Measurements from ENCODE around the gene ADGRD1. TPM values are rescaled to one million over a fixed set of nuclear protein-coding genes. Genes with fewer than 3 reads are reported as not detected.

Gene ADGRD1
- total RNA-seq, 1 donor from 2014 or later = 0.61 TPM

DNA sequence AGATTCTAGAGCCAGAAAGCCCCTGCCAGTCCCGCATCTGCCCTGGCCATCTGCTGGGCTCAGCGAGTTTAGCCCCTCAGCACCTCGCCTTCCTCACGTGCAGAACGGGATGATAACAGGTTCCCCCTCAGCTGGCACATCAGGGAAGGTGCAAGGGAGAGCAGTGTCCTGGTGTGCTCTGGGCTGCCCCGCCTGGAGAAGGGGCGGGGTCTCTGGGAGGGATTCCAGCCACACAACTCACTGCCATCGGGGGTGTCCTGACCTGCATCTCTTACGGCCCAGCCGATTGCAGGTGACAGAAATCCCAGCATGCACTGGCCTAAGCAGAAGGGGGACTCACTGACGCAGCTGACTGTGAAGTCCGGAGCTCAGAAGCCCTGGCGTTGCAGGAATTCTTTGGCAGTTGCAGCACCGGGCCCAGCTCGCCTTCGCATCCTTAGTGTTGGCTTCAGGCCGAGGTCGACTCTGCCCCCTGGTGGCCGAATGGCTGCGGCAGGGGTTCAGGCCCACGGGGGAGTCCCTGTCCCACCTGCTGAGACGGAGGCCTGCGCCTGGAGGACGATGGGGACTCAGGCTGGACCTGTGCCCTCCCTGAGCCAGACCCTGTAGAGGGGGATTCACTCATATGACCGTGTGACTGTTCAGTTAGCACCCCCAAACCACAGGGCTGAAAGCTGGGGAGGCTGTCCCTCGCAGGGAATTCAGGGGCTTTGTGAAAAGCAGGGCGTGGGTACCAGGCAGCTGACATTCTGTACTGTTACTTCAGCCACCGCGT, 178.6 kb downstream of the ADGRD1 start:
- intact Hi-C loops (cut with micrococcal nuclease) = loop anchor here (2.0 to 5.0 kb wide), 3 partner anchors 28 to 372 kb away; no protein-coding TSS in a partner anchor

DNA sequence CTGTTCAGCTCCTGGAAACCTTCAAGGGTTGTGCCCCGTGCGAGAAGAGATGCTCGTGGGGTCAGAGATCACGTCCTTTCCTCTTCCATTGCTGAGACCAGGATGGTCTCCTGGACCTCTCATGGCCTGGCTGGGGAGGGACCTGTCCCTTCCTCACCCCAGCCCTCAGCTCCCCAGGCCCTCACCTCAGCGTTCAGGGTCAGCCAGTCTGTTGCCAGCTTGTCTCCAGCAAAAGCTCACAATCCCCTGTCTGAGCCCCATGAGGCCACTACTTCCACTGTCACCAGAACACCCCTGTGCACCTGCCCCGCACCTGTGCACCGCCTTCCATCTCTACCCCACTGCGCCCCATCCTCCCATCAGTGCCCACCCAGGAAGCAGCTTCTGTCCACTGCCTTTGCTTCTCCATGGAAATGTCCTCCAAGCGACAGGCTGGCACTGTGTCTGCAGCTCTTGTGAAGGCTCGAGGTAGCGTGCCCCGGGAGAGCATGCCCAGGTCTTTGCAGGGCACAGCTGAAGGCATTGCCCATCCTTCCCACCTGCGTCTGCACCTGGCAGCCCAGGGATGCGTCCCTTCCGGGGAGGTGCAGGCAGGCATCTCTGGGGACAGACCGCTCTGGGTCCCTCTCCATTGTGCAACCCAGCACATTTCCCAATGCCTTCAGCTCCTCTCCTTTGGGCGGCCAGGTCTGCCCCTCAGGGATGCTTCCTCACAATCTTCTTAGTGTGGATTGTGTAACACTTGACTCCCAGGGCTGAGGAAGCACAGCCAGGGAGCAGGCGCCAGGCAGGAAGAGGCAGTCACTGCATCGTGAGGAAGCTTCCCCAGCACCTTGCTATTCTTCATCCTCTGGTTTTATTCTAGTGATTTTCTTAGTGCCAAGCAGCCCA, 179.6 kb downstream of the ADGRD1 start:
- intact Hi-C loops (cut with micrococcal nuclease) = loop anchor here (2.0 to 5.0 kb wide), 3 partner anchors 28 to 372 kb away; no protein-coding TSS in a partner anchor

DNA sequence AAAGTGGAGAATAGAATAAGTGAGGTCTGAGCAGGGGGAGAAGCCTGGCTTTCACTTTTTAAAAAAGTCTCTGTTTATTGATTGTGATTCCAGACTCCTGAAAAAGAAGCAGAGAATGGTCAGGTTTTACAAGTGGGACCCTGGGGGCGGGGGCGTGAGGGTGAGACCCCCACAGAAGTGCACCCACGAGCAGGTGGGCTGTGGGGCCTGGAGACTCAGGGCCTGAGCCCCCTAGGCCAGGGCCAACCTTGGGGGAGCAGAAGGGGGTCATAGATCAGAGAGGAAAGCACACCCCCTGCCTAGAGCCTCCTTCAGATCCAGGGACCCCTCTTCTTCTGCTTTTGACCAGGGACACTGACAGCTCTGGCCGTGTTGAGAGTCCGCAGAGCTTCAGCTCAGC, 180.3 kb downstream of the ADGRD1 start:
- intact Hi-C loops (cut with micrococcal nuclease) = loop anchor here (2.0 to 5.0 kb wide), 3 partner anchors 29 to 373 kb away; no protein-coding TSS in a partner anchor

DNA sequence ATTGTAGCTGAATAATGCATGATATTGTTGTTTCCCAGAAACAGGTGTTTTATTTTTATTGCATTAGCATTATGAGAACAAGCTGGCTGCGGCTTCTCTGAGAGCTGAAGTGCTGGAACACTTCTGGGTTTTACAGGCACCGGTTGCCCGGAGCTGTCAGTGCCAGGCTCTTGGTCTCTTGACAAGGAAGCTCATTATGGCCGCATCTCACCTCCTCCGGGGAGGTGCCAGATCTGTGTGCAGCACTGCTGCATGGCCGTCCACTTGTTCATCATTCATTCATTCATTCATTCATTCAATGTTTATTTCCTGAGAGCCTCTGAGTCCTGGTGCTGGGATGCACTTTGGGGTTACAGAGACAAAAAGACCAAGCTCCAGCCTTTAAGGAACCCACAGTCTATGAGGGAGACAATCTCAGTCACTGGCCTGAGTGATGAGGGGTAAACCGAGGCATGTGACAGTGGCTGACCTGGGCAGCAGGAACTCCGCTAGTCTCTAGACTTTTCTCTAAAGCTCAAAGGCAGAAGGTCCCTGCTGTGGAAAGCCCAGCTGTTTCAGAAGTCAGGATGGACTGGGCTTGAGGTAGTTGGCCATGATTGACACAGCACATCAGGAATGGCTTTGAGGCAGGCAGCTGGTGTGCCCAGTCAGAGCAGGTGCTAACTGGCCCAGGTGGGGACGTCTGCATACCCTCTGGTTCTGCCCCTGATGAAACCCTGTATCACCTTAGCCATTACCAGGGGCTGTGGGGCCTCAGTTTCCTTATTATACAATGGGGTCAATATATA, 181.0 kb downstream of the ADGRD1 start:
- intact Hi-C loops (cut with micrococcal nuclease) = loop anchor here (5.0 kb wide), 1 partner anchor 217 kb away; no protein-coding TSS in a partner anchor

DNA sequence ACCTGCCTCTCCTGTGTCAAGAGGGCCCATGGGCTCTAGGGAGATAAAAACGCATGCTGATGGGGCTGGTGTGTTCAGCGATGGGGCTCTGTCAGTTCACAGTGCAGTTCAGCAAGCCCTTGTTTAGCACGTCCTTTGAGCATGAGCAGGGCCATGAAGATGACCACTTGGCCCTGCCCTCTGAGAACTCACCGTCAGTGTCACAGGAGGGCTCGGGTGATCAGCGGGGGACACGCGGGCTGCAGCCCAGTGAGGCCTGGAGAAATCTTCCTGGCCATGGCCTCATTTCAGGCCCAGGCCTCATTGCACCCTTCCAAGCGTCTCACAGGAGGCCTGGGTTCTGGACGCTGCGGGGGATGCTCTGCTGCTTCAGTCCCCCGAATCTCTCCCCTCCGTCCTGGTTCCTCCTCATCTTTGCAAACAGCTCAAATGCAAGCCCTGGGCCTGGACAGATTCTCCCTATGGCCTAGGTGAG, 181.6 kb downstream of the ADGRD1 start:
- intact Hi-C loops (cut with micrococcal nuclease) = no loop called here

DNA sequence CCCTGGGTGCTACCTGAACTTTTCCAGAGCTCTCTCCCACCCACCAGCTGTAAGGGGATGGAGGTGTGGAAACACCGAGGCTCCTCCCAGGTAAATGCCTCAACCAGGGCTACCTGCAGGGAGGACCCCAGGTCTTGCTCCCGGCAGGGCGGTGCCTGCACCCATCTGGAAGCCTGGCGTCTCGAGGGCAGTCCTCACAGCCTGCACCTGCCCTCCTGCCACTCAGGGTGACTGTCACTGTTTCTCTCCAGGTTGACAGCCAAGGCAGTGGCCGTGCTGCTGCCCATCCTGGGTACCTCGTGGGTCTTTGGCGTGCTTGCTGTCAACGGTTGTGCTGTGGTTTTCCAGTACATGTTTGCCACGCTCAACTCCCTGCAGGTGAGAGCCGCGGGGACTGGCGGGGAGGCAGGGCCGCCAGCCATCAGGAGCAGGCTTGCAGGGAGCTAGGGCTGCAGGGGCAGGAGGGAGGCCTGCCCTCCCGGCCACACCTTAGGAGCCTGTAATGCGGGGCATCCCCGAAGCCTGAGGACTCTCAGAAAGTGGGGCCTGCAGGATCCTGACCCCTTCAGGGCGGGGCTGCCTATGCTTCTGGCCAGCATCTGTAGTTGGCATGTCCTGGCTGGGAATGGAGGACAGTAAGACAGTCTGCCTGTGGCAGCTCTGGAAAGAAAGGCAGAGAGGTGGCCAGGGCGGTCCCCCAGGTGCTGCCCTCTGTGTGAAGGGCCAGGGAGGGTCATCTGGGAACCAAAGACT, 182.3 kb downstream of the ADGRD1 start:
- intact Hi-C loops (cut with micrococcal nuclease) = no loop called here

DNA sequence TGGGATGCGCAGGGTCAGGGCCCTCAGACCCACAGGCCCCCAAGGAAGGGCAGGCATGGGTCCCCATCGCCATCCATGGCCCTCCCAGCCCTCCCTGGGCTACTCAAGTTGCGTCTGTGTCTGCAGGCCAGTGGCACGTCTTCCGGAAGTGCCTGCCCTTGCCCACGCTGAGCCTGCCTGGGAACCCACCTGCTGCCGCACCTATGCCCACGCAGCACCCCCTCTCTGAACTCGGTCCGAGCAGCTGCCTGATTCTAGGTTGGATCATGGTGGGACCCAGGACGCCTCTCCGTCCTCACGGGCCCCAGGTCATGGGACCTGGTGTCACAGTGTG, 182.8 kb downstream of the ADGRD1 start:
- intact Hi-C loops (cut with micrococcal nuclease) = no loop called here

DNA sequence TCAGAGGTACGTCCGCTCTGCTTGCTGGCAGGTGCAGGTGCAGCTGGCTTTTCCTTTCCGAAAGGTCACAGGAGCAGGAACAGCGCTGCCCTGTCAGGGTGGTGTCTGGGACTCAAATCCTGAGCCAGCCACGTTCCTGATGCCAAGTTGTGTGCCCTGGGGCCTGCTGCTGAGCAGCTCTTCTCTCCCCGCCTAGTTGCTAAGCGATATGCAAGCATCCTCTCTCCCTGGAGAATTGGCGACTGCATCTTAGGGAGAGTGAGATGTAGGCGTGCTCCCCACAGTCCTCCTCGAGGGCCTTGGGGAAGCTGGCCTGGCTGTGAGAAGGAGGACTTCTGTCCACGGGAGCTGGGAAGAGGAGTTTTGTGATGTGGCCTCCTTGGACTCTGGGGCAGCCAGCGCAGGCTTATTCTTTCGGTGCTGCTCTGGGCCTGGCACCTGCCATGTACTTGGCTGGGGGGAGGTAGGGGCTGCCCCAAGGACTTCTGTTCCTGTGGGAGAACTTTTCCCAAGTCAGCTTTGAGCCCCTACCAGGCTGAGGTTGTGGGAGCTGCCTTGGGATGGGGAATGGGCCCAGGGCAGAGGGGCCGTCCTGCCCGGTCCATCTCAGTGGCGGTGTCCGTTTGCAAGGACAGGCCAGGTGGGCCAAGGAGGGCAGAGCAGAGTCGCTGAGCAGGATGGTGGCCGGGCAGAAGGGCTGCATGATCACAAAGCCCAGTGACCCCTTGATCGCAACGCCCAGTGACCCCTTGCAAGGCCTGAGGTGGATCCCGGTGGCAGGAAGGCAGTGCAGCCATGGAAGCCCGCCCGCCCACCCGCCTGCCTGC, 183.5 kb downstream of the ADGRD1 start:
- intact Hi-C loops (cut with micrococcal nuclease) = no loop called here

DNA sequence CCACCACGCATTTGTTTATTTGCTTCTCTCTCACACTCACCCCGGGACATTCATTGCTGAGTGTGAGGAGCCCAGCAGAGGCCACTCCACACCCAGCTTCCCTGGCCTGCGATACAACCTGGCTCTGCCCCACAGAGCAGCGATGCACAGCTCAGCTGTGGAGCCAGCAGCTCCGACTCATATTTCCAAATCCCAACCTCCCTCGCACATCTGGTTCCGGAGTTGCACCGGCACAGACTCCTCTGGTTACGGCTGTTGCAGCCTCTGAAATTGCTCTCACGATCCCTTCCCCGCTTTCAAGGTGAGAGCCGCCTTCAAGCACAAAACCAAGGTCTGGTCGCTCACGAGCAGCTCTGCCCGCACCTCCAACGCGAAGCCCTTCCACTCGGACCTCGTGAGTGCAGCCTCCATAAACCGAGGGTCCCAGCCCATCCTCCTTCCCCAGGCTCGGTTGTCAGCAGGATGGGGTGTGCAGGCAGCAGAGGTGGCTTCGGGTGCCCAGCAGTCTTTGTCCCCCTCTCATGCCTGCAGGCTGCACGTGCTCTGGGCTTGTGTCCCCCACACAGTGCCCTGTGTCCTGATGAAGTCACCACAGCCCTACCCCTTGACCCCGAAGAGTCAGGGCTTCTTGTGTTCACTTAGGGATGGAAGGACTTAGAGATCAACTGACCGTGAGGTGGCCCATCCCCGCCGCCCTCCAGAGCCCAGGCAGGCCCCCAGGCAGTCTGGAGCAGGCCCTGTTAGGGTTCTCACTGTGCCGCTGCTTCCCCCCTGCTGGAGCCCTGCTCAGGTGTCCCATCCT, 184.3 kb downstream of the ADGRD1 start:
- intact Hi-C loops (cut with micrococcal nuclease) = no loop called here

DNA sequence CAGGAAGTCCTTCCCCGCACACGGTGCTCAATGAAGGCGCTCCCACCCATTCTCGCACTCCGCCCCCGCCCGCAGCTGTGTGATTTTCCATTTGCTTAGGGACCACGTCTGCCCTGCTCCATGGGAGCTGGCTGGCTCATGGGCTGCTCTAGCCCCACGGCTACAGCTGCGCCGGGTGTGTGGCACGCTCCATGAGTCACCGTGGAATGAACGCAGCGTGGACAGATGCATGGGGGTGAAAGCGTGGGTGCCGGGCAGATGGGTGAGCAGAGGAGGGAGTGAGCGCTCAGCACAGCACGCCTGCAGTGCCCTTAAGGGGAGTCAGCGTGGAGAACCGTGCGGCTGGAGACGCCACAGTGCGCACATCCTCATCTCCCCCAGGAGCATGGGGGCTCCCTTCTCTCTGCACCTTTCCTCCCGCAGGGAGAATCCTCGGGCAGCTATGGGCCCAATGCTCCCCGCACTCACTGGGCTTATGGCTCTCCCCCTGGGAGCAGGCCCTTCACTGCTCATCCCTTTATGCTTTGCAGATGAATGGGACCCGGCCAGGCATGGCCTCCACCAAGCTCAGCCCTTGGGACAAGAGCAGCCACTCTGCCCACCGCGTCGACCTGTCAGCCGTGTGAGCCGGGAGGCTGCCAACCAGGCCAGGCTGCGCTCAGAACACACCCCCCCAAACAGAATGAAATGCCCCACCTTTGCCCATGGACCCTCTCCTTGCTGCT, 185.1 kb downstream of the ADGRD1 start:
- intact Hi-C loops (cut with micrococcal nuclease) = no loop called here

DNA sequence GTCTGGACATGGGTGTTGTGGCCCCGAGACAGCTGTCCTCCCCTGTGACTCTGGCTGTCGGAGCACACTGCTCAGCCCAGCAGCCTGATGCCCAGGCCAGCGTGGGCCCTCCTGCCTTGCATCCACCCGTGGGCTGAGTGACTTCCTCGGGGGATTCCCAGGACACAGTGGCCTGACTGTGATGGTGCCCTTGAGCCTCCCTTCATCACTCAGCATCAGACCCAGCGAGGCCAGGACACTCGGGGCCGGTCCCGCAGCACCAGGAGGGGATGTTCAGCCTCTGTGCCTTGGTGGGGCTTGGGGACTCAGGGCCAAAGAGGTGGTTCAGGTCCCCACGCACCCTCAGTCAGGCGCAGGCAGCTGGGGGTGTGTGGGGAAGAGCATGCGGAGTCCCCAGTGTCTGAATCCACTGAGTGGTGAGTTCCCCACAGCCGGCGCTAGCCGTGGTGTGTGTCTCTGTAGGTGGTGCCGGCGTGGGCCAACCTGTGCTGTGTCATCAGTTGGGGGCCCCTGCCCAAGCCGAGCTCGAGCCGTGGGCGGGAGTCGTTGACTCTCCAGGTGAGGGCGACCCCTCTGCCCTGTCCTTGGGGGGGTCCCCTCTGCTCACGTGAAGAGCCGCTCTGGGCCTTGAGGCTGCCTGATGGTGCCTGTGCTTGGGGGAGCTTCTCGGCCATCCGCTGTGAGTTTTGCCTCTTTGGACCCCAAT, 185.8 kb downstream of the ADGRD1 start:
- intact Hi-C loops (cut with micrococcal nuclease) = no loop called here

DNA sequence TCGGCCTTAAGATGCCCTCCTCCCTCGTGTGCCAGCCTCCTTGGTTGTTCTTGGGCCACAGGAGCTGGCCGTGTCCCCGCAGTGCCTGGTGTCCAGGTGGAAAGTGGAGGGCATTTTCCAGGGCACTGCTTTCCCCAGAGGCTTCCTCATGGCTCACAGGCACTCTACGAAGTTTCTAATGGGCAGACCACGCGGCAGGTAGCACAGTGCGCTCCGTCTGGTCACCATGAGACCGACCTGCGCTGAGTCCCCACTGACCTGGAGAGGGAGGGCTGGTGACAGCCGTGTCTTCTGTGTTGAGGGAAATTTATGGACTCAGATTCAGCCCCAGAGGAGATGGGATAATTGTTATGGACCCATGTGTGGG, 186.3 kb downstream of the ADGRD1 start:
- intact Hi-C loops (cut with micrococcal nuclease) = no loop called here

DNA sequence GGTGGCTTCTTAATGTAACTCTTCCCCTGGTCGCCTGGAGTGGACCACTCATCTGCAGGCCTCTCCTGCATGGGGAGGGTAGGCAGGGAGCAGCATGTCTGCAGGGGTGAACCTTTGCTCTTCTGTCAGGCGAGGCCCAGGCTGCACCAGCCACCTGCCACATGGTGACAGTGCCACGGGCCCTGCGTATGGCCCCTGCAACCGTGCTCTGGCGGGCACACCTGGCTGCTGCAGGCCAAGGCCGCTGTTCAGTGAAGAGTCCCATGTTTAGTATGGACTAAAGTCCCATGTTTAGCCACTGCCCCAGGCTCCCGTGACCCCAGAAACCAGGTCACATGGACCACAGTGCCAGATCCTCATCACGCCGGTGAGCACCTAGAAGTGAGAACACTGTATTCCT, 187.0 kb downstream of the ADGRD1 start:
- intact Hi-C loops (cut with micrococcal nuclease) = no loop called here

DNA sequence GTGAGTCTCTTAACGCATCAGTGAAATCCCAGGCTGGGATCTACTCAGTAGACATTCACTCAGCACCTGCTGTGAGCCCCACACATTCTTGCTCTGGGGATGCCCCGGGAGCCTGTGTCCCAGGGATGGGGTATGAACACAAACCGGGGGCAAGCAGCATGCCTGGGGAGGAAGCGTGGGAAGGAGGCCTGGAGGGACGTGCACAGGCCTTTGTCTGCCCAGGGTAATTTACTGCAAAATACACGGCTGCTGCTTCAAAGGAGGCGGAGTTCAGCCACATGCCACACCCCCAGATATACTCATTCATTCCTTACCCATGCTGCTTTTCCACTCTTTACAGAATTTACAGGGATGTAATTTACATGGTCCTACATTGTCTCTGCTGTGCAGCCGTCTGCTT, 187.8 kb downstream of the ADGRD1 start:
- intact Hi-C loops (cut with micrococcal nuclease) = no loop called here

DNA sequence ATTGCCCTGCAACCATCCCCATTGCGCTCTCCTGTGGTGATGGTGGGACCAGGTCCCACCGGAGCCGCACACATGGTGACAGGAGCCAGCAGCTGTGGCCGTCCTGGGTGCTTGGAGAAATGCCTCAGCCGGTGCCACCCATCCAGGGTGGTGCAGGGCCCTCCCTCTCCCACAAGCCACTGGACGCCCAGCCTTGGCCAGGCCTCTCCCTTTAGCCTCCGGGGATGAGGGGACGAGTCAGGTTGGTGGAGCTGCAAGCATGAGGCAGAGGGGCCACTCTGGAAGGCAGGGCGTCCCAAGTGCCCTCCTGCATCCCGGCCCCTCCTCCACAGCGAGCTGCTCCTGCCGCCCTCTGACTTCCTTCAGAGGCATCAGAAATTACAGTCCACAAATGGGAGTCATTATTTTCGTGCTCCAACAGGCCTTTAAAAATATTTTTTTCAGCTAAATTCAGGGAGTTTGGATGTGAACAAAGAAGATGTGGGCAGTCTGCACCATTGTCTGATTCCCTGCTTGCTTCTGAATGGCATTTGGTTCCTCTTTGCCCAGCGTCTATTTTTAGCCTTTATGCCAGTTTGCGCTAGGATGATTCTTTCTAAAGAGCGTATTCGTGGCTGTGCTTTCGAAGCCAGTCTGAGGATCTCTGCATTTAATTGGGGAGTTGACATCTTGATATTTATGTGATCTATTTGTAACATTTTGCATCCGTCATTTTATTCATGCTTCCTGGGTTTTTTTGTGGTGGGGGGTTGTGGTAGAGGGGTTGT, 189.4 kb downstream of the ADGRD1 start:
- intact Hi-C loops (cut with micrococcal nuclease) = no loop called here

DNA sequence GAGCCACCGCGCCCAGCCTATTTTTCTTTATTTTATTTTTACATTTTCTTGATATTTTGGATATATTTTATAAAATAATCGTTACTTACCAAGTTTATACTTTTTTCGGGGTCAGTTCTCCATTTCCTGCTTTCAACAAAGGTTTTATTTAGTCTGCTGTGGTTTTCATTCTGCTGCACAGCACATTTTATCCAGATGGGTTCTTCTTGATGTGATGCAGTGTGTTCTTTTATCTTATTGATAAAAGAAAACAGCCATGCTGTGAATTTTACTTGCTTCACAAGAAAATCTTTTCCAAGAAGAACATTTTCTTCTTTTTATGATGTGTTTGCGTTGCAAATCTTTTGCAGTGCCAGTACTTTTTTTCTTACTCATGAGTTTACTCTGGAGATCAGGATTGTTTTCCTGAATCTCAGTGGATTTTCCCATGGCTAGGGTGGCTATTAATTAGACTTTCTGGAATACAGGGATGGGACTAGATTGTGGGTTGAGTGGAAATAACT, 192.5 kb downstream of the ADGRD1 start:
- intact Hi-C loops (cut with micrococcal nuclease) = no loop called here

DNA sequence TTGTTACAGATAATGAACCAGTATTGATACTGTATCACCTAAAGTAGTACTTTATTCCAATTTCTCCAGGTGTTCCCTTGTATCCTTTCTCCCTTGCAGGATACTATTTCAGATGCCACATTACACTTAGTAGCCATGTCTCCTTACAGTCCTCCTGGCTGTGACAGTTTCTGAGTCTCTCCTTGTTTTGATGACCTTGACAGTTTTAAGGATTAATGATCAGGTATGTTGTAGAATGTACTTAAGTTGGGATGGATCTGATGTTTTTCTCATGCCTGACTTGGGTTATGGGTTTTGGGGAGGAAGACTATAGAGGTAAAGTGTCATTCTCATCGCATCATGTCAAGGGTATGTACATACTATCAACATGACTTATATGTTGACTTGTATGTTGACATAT, 193.6 kb downstream of the ADGRD1 start:
- intact Hi-C loops (cut with micrococcal nuclease) = no loop called here

All from T-helper 2 cell treated with Interferon-gamma antibody and Interleukin-4, amounts not matched to agents 100 ng/mL and 5 ng/mL, for 36 hours (primary cell).